OCI-LY1 (cell line): ENCODE results near the gene STK32B.

ENCODE experiments used
- CTCF ChIP-seq: fragments of 200-600 bp; sonication (generic), shearing (Covaris generic); IDR thresholded peaks from 2 replicates; pipeline ENCODE4 v1.5.1; 2017; ENCODE audit warnings: mild to moderate bottlenecking, antibody characterized with exemption, low read length, moderate library complexity, mixed read lengths
- EZH2 ChIP-seq: fragments of 200-600 bp; sonication (generic), shearing (Covaris generic); IDR thresholded peaks from 2 replicates; pipeline ENCODE4 v1.8.0; 2017; ENCODE audit warnings: borderline replicate concordance, mixed run types, mild to moderate bottlenecking, antibody characterized with exemption, low read length, moderate library complexity, mixed read lengths

GRCh38 chr4:5086535-5086934, 35.3 kb downstream of the STK32B start:
- no peak for TF ChIP-seq EZH2
- TF ChIP-seq CTCF = no peak
